ENCODE measurements around the gene DESI1. TPM values are rescaled to one million over a fixed set of nuclear protein-coding genes. Genes with fewer than 3 reads are reported as not detected.

DESI1 gene
- polyA plus RNA-seq, 1 donor from 2014 or later, result 27.5 TPM

DNA sequence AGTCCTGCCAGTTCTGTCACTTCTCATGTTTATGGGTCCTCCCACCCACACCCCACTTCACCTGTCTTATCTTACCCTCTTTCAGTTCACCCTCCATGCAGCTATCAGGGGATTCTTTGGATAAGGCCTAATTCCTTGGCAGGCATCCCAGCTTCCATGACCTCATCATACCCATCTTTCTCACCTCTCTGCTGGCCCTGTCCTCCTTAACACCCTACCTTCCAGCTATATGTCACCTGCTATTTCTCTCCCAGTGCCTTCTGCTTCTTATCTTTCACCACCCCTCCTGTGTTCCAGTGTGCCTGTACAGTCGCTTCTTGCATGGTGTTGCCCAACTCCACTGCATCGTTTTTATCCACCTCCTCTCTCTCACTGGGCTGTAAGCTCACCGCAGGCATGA lies 39.6 kb upstream of the DESI1 start:
- Histone ChIP-seq H3K79me2 (replicated peaks; ENCODE audit: insufficient read depth, low read length) (no peaks in the 10 kb centered on the region), H3K4me2 (ENCODE audit: low read length) (no peak overlapping the region), H3K9me2 (ENCODE audit: insufficient read depth, low read length) (no peaks in the 10 kb centered on the region), H3K27ac (ENCODE audit: low read length) (no peak overlapping the region), H3K4me3 (ENCODE audit: low read length) (no peak overlapping the region), H2AFZ (ENCODE audit: low read depth, low read length) (no peak overlapping the region), H3K36me3 (ENCODE audit: insufficient read depth, low read length) (peaks cover 7% of the 10 kb centered on the region), H3K27me3 (ENCODE audit: insufficient read depth, low read depth, low read length) (no peaks in the 10 kb centered on the region), H3K9me3 (ENCODE audit: low read length) (no peaks in the 10 kb centered on the region), H3K9ac (ENCODE audit: low read length) (no peak overlapping the region), H3F3A (ENCODE audit: insufficient read depth, low read length, poor library complexity, severe bottlenecking) (no peaks in the 10 kb centered on the region), H4K20me1 (ENCODE audit: insufficient read depth) (no peaks in the 10 kb centered on the region)
- TF ChIP-seq SMC3 (conservative IDR thresholded peaks at IDR 0.05; ENCODE audit: poor library complexity), result no peak
- no peak for TF ChIP-seq EZH2 (IDR thresholded peaks at IDR 0.05; ENCODE audit: borderline replicate concordance, insufficient read depth, low read length, poor library complexity, severe bottlenecking)
- no peak for TF ChIP-seq RAD21 (conservative IDR thresholded peaks at IDR 0.05)
- TF ChIP-seq POLR2AphosphoS5 (IDR thresholded peaks at IDR 0.05), result no peak
- TF ChIP-seq, protein P1, sequence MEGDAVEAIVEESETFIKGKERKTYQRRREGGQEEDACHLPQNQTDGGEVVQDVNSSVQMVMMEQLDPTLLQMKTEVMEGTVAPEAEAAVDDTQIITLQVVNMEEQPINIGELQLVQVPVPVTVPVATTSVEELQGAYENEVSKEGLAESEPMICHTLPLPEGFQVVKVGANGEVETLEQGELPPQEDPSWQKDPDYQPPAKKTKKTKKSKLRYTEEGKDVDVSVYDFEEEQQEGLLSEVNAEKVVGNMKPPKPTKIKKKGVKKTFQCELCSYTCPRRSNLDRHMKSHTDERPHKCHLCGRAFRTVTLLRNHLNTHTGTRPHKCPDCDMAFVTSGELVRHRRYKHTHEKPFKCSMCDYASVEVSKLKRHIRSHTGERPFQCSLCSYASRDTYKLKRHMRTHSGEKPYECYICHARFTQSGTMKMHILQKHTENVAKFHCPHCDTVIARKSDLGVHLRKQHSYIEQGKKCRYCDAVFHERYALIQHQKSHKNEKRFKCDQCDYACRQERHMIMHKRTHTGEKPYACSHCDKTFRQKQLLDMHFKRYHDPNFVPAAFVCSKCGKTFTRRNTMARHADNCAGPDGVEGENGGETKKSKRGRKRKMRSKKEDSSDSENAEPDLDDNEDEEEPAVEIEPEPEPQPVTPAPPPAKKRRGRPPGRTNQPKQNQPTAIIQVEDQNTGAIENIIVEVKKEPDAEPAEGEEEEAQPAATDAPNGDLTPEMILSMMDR (IDR thresholded peaks at IDR 0.05; ENCODE audit: poor library complexity, severe bottlenecking), result no peak
- no peak for TF ChIP-seq EP300 (conservative IDR thresholded peaks at IDR 0.05; ENCODE audit: poor library complexity, severe bottlenecking)
- TF ChIP-seq, protein P2, sequence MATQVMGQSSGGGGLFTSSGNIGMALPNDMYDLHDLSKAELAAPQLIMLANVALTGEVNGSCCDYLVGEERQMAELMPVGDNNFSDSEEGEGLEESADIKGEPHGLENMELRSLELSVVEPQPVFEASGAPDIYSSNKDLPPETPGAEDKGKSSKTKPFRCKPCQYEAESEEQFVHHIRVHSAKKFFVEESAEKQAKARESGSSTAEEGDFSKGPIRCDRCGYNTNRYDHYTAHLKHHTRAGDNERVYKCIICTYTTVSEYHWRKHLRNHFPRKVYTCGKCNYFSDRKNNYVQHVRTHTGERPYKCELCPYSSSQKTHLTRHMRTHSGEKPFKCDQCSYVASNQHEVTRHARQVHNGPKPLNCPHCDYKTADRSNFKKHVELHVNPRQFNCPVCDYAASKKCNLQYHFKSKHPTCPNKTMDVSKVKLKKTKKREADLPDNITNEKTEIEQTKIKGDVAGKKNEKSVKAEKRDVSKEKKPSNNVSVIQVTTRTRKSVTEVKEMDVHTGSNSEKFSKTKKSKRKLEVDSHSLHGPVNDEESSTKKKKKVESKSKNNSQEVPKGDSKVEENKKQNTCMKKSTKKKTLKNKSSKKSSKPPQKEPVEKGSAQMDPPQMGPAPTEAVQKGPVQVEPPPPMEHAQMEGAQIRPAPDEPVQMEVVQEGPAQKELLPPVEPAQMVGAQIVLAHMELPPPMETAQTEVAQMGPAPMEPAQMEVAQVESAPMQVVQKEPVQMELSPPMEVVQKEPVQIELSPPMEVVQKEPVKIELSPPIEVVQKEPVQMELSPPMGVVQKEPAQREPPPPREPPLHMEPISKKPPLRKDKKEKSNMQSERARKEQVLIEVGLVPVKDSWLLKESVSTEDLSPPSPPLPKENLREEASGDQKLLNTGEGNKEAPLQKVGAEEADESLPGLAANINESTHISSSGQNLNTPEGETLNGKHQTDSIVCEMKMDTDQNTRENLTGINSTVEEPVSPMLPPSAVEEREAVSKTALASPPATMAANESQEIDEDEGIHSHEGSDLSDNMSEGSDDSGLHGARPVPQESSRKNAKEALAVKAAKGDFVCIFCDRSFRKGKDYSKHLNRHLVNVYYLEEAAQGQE (IDR thresholded peaks at IDR 0.05; ENCODE audit: borderline replicate concordance), result no peak
- no peak for TF ChIP-seq MXI1 (conservative IDR thresholded peaks at IDR 0.05; ENCODE audit: poor library complexity, severe bottlenecking)
- TF ChIP-seq TAF1 (IDR thresholded peaks at IDR 0.05; ENCODE audit: low read depth), result no peak

- no peak overlapping the region for H3K4me3 ChIP-seq (ENCODE audit: low read length)
- H2AFZ ChIP-seq (ENCODE audit: low read depth, low read length), result no peak overlapping the region
- peaks cover 7% of the 10 kb centered on the region for H3K36me3 ChIP-seq (ENCODE audit: insufficient read depth, low read length)
- no peaks in the 10 kb centered on the region for H3K9me3 ChIP-seq (ENCODE audit: low read length)
- H3K4me2 ChIP-seq (ENCODE audit: low read length), result no peak overlapping the region
- H4K20me1 ChIP-seq (ENCODE audit: insufficient read depth), result no peaks in the 10 kb centered on the region
- TF ChIP-seq TAF1 (IDR thresholded peaks at IDR 0.05; ENCODE audit: low read depth) (no peak), RAD21 (conservative IDR thresholded peaks at IDR 0.05) (no peak), SMC3 (conservative IDR thresholded peaks at IDR 0.05; ENCODE audit: poor library complexity) (no peak)
- TF ChIP-seq, protein P2 (IDR thresholded peaks at IDR 0.05; ENCODE audit: borderline replicate concordance), result no peak
- H3K27me3 ChIP-seq (ENCODE audit: insufficient read depth, low read depth, low read length), result no peaks in the 10 kb centered on the region
- no peaks in the 10 kb centered on the region for H3F3A ChIP-seq (ENCODE audit: insufficient read depth, low read length, poor library complexity, severe bottlenecking)
- no peak overlapping the region for H3K27ac ChIP-seq (ENCODE audit: low read length)
- H3K9me2 ChIP-seq (ENCODE audit: insufficient read depth, low read length), result no peaks in the 10 kb centered on the region
- no peak overlapping the region for H3K9ac ChIP-seq (ENCODE audit: low read length)
- no peaks in the 10 kb centered on the region for H3K79me2 ChIP-seq (replicated peaks; ENCODE audit: insufficient read depth, low read length)
Observed at GRCh38 chr22:41659941-41660340, 39.1 kb upstream of the DESI1 start.

All from neural cell (in vitro differentiated cells).